IPS DF 4.7 (cell line): Measurements from ENCODE around the gene CCAR1.
"Not testable (repeated sequence)": the region's sequence is repeated elsewhere in the genome, so short reads cannot be mapped to it uniquely, and the experiment has no call there.

Source experiments
- DNase-seq: peaks from one replicate; pipeline ENCODE4 v3.0.0-alpha.2; 2013; ENCODE audit warnings: low spot score; ENCODE audit errors: extremely low read depth

The CCAR1 gene

GRCh38 chr10:68720793-68721672 lies at the start of gene CCAR1:
TSS of gene CCAR1 (plus strand) at chr10:68721239. CDS start at chr10:68722505, 1,266 bp downstream.
- peak; percentile 83 for DNase-seq

GRCh38 chr10:68684413-68684812 lies 36.6 kb upstream of the CCAR1 start:
- no peak for DNase-seq

DNA sequence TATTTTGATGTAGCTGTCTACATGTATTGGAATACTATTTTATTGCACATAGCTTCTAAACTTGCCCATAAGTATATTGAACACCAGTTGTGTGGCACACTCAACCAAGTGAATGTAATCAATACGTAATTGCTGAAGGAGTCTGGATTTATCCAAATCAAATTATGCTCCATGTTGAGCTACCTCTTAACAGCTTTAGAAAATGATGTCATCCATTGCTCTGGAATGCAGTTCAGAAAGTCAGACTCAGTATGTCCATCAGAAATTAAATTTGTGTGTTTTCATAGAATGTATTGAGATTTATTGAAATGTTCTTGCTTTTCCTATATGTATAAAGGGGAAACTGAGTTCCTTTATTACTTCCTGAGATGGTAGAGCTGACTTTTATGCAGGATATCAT lies 25.0 kb upstream of the CCAR1 start:
- DNase-seq, result no peak

GRCh38 chr10:68697106-68697505 lies 23.9 kb upstream of the CCAR1 start:
- no peak for DNase-seq

DNA sequence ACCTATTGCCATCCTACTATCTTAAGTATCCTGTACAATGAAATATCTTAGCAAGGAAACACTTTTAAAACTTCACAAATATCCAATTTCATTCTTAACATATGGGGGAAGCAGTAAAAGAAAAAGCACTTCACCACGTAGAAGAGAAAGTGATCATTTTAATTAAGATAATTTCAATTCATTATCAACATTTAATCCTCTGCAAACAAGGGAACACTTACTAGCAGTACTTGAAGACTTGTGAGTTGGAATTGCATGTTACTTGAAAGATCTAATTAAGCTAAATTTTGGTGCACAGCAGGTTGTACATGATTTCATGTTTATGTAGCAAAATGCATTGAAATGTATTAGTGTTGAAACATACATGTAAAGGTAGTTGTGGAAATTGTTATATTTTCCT lies 20.8 kb upstream of the CCAR1 start:
- no peak for DNase-seq

DNA sequence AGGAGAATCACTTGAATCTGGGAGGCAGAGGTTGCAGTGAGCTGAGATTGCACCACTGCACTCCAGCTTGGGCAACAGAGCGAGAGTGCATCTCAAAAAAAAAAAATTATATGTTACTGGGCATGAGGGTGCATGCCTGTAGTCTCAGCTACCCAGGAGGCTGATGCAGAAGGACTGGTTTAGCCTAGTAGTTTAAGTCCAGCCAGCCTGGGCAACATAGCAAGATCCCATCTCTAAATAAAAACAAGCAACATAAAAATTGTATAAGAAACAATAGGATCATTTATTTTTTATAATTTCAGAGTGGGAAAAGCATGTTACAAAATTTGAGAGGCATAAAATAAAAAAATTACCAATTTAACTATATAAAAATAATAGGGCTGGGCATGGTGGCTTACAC lies 15.5 kb upstream of the CCAR1 start:
- DNase-seq, result no peak

DNA sequence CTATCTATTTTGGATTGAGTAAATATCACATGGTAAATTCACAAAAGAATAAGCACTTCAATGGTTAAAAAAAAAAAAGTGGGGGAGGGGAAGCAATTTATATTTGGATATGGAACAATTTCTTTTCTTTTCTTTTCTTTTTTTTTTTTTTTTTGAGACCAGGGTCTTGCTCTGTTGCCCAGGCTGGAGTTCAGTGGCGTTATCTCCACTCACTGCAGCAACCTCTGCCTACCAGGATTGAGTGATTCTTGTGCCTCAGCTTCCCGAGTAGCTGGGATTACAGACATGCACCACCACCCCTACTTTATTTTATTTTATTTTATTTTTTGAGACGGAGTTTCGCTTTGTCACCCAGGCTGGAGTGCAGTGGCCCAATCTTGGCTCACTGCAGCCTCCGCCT lies 12.1 kb upstream of the CCAR1 start:
- not testable (repeated sequence) for DNase-seq

GRCh38 chr10:68713065-68713464 lies 8.0 kb upstream of the CCAR1 start:
- not testable (repeated sequence) for DNase-seq

GRCh38 chr10:68717435-68717834 lies 3.6 kb upstream of the CCAR1 start:
- no peak for DNase-seq

DNA sequence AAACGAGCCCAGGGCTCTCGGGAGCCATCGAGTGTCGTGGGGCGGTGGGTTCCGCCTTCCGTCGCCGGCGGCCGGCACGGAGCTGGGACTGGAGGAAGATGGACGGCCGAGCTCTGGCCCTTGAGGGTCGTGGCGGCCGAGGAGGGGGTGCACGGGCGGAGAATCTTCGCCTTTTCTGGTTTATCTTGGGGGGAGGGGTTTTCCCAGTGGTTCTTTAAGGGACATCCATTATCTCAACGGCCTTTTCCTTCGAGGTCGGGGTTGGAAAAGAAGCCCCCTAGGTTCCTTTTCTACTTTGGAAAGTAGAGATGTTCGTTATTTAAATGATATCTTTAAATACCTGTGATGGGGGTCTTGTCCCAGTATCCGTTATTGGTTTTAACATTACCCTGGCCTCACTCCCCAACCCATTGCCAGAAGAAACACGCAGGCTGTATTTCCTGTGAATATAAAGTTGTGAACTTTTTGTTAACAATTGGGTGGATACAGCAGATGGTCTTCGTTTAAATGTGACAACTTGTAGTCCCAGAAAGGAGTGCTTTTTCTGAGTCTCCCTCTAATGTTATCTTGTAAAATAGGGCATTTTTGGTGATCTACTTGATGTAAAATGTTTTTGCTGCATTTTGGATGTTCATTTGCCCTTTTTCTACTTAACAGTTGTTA lies 765 bp downstream of the CCAR1 start:
- no peak for DNase-seq

- DNase-seq, result no peak
Observed at GRCh38 chr10:68725016-68725415, 4.0 kb downstream of the CCAR1 start.

GRCh38 chr10:68727146-68727545 lies 6.1 kb downstream of the CCAR1 start:
- no peak for DNase-seq

DNA sequence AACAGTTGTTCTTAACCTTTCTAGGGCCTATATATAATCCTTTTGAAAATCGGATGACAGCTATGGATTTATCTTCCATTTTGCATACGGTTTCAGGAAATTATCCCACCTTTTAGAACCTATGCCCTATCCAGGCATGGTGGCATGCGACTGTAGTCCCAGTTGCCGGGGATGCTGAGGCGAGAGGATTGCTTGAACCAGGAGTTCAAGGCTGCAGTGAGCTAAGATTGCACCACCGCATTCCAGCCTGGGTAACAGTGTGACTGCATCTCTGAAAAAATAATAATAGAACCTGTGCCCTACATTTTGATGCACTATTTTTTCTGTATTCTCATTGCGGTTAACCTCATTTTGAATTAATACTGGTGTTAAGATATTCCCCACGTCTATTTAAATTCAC lies 11.6 kb downstream of the CCAR1 start:
- DNase-seq, result no peak

GRCh38 chr10:68734349-68734748 lies 13.3 kb downstream of the CCAR1 start:
- no peak for DNase-seq

DNA sequence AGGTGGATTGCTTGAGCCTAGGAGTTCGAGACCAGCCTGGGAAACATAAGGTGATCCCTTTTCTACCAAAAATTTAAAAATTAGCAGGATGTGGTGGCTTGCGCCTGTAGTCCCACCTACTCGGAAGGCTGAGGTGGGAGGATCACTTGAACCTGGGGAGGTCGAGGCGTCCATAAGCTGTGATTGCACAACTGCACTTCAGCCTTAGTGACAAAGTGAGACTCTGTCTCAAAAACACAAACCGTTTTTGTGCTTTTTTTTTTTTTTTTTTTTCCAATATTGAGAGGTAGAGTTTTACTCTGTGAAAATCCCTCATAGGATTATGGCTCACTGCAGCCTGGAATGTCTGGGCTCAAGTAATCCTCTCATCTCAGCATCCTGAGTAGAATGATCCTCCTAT lies 14.1 kb downstream of the CCAR1 start:
- no peak for DNase-seq

- not testable (repeated sequence) for DNase-seq
Observed at GRCh38 chr10:68735739-68736138, 14.7 kb downstream of the CCAR1 start.

DNA sequence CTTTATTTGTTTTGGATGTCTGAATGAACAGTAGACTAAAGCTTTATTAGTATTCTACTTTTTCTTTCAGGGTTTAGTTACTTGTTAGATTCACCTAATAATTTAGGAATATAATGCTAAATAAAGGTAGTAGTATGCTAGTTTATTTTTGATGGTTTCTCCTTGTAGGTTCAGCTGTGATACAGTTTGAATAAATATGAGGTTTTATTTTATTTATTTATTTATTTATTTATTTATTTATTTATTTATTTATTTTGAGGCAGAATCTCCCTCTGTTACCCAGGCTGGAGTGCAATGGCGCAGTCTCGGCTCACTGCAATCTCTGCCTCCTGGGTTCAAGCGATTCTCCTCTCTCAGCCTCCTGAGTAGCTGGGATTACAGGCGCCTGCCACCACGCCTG lies 19.6 kb downstream of the CCAR1 start:
- DNase-seq, result not testable (repeated sequence)

- no peak for DNase-seq
Observed at GRCh38 chr10:68742397-68742796, 21.4 kb downstream of the CCAR1 start.

- DNase-seq, result no peak
Observed at GRCh38 chr10:68752711-68753350, 31.8 kb downstream of the CCAR1 start.

GRCh38 chr10:68756246-68756645 lies 35.2 kb downstream of the CCAR1 start:
- no peak for DNase-seq

DNA sequence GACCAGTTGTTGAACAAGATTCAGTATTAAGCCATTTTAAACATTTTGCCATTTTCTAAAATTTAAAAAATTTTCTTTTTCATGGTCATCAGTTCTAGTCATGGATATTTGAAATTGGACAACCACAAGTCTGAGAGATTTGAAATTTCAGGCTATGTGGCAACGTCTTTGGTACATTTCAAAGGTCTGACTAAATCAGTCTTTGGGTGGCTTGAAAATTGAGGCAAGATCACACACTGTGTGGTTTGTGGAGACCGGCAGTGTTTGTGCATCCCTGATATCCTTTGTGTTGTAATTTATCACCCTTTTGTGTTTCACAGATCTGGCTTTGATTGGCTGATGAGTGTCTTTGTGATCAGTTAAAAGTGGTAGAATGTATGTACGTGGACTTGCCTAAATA lies 35.7 kb downstream of the CCAR1 start:
- no peak for DNase-seq

DNA sequence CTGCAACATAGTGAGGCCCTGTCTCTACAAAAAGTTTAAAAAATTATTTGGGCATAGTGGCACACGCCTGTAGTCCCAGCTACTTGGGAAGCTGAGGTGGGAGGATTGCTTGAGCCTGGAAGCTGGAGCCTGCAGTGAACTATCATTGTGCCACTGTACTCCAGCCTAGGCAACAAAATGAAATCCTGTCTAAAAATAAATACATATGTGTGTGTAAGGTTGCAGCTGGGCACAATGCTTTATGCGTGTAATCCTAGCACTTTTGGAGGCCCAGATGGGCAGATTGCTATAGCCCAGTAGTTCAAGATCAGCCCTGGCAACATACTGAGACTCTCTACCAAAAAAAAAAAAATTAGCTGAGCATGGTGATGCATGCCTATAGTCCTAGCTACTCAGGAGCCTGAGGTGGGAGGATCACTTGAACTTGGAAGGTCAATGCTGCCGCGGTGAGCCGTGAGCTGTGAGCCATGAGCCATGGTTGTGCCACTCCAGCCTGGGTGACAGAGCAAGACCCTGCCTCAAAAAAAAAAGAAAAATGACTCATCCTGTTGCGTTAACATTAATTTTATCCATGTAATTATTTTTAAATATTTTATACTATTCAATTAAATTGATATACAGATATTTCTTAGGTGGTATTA lies 38.3 kb downstream of the CCAR1 start:
- no peak for DNase-seq
